HT1080 (cell line): Measurements from ENCODE around the gene MAP2K3. TPM values are rescaled to one million over a fixed set of nuclear protein-coding genes. Genes with fewer than 3 reads are reported as not detected.
A peak's percentile ranks its signal among the peaks of the same experiment; 100 is the strongest.
"Not testable (repeated sequence)": the region's sequence is repeated elsewhere in the genome, so short reads cannot be mapped to it uniquely, and the experiment has no call there.

Source experiments
- DNase-seq: peaks from one replicate; pipeline ENCODE4 v3.0.0-alpha.2; 2015; ENCODE audit warnings: low read depth
- total RNA-seq: library from RNA; depleted of rRNA; stranded (reverse); fragments of >200 nt; shearing (Covaris generic); gene quantifications from 2 replicates; pipeline ENCODE4 v1.2.3, GENCODE V29; 2014

The MAP2K3 gene
- total RNA-seq, 1 experiment from 2014 or later, result 23.4 TPM

GRCh38 chr17:21327921-21328320, 43.4 kb downstream of the MAP2K3 start:
- DNase-seq, result not testable (repeated sequence)

- not testable (repeated sequence) for DNase-seq
These were observed 44.3 kb downstream of the MAP2K3 start for GRCh38 chr17:21328778-21329177.

GRCh38 chr17:21330436-21331160, 46.1 kb downstream of the MAP2K3 start:
- DNase-seq, result peak; percentile 72

- DNase-seq, result not testable (repeated sequence)
These were observed 52.2 kb downstream of the MAP2K3 start for GRCh38 chr17:21336541-21337294.

- DNase-seq, result not testable (repeated sequence)
These were observed 53.6 kb downstream of the MAP2K3 start for GRCh38 chr17:21337981-21338625.

- DNase-seq, result no peak
These were observed 54.5 kb downstream of the MAP2K3 start for GRCh38 chr17:21339011-21339410.

GRCh38 chr17:21339571-21339970, 55.1 kb downstream of the MAP2K3 start:
- DNase-seq, result not testable (repeated sequence)

GRCh38 chr17:21340407-21340806, 55.9 kb downstream of the MAP2K3 start:
- DNase-seq, result not testable (repeated sequence)

- not testable (repeated sequence) for DNase-seq
These were observed 56.8 kb downstream of the MAP2K3 start for GRCh38 chr17:21341279-21341678.

GRCh38 chr17:21341925-21342540, 57.5 kb downstream of the MAP2K3 start:
- DNase-seq, result not testable (repeated sequence)

- DNase-seq, result not testable (repeated sequence)
These were observed 58.8 kb downstream of the MAP2K3 start for GRCh38 chr17:21343061-21343949.

GRCh38 chr17:21344801-21345200, 60.3 kb downstream of the MAP2K3 start:
- not testable (repeated sequence) for DNase-seq

- DNase-seq, result no peak
These were observed 60.7 kb downstream of the MAP2K3 start for GRCh38 chr17:21345236-21345635.

- DNase-seq, result not testable (repeated sequence)
These were observed 61.6 kb downstream of the MAP2K3 start for GRCh38 chr17:21346107-21346506.

GRCh38 chr17:21346651-21347250, 62.2 kb downstream of the MAP2K3 start:
- not testable (repeated sequence) for DNase-seq

- not testable (repeated sequence) for DNase-seq
These were observed 63.1 kb downstream of the MAP2K3 start for GRCh38 chr17:21347660-21348059.

GRCh38 chr17:21348081-21348925, 63.8 kb downstream of the MAP2K3 start:
- not testable (repeated sequence) for DNase-seq

GRCh38 chr17:21348926-21349261, 64.4 kb downstream of the MAP2K3 start:
- DNase-seq, result not testable (repeated sequence)
